Ishikawa (cell line): ENCODE measurements around the gene ARHGAP32.

Experiments
- CEBPB ChIP-seq: IDR thresholded peaks from 2 replicates; pipeline ENCODE4 v1.6.1; 2012
- CREB1 ChIP-seq: IDR thresholded peaks from 2 replicates; pipeline ENCODE4 v1.6.1; 2012; ENCODE audit warnings: low read depth
- EGR1 ChIP-seq: IDR thresholded peaks from 2 replicates; pipeline ENCODE4 v1.6.1; 2012
- EP300 ChIP-seq: IDR thresholded peaks from 2 replicates; pipeline ENCODE4 v1.6.1; 2012; ENCODE audit warnings: borderline replicate concordance
- FOXM1 ChIP-seq: IDR thresholded peaks from 2 replicates; pipeline ENCODE4 v1.6.1; 2012; ENCODE audit warnings: low read depth, borderline replicate concordance
- NFIC ChIP-seq: IDR thresholded peaks from 2 replicates; pipeline ENCODE4 v1.6.1; 2012
- RAD21 ChIP-seq: IDR thresholded peaks from 2 replicates; pipeline ENCODE4 v1.6.1; 2012; ENCODE audit warnings: low read depth
- TAF1 ChIP-seq: IDR thresholded peaks from 2 replicates; pipeline ENCODE4 v1.6.1; 2012; ENCODE audit warnings: low read depth, mild to moderate bottlenecking
- TCF12 ChIP-seq: IDR thresholded peaks from 2 replicates; pipeline ENCODE4 v1.6.1; 2012; ENCODE audit warnings: low read depth
- TEAD4 ChIP-seq: IDR thresholded peaks from 2 replicates; pipeline ENCODE4 v1.6.1; 2012
- YY1 ChIP-seq: IDR thresholded peaks from 2 replicates; pipeline ENCODE4 v1.6.1; 2012; ENCODE audit warnings: low read depth
- ZBTB7A ChIP-seq: IDR thresholded peaks from 2 replicates; pipeline ENCODE4 v1.6.1; 2012; ENCODE audit warnings: low read depth
- TF ChIP-seq, protein P1 (sequence below): IDR thresholded peaks from 2 replicates; pipeline ENCODE4 v1.6.1; 2012
- TF ChIP-seq, protein P2 (sequence below): IDR thresholded peaks from 2 replicates; pipeline ENCODE4 v1.6.1; 2012
- TF ChIP-seq, protein P3 (sequence below): IDR thresholded peaks from 2 replicates; pipeline ENCODE4 v1.6.1; 2012; ENCODE audit warnings: low read depth, mild to moderate bottlenecking

The ARHGAP32 gene

DNA sequence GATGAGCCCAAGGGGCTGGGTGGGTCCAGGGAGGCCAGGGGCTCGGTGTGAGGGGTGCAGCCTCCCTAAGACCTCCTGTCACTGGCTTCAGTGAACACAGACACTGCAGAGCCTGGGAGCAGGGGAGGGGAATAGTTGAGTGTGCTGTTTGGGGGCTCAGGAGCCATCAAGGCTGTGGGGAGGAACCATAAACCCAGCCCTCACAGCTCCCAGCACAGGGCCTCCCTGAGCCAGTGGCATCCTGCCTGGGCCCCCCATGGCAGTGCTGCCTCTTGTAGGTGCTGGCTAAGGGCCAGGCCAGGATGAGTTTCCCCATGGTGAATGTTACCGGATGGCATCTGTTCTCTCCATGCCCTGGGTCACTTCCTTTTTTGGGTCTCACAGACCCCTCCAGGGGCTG is 275.4 kb downstream of the ARHGAP32 start:
- TF ChIP-seq, protein P1, sequence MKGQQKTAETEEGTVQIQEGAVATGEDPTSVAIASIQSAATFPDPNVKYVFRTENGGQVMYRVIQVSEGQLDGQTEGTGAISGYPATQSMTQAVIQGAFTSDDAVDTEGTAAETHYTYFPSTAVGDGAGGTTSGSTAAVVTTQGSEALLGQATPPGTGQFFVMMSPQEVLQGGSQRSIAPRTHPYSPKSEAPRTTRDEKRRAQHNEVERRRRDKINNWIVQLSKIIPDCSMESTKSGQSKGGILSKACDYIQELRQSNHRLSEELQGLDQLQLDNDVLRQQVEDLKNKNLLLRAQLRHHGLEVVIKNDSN = no peak
- TF ChIP-seq, protein P2, sequence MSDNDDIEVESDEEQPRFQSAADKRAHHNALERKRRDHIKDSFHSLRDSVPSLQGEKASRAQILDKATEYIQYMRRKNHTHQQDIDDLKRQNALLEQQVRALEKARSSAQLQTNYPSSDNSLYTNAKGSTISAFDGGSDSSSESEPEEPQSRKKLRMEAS = no peak
- no peak for TF ChIP-seq NFIC
- no peak for TF ChIP-seq EP300
- TF ChIP-seq EGR1 = no peak
- no peak for TF ChIP-seq FOXM1
- no peak for TF ChIP-seq YY1

DNA sequence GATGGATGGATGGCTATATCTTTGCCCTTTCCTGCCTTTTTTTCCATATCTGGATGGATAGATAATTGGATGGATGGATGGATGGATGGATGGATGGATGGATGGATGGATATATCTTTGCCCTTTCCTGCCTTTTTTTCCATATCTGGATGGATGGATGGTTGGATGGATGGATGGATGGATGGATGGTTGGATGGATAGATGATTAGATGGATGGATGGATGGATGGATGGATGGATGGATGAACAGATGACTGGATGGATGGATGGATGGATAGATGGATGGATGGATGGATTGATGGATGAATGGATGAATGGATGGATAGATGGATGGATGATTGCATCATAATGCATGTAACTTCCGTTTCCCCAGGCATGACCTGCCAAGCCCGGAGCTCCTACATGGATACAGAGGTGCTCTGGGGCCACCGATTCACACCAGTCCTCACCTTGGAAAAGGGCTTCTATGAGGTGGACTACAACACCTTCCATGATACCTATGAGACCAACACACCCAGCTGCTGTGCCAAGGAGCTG is 276.0 kb downstream of the ARHGAP32 start:
- TF ChIP-seq, protein P3, sequence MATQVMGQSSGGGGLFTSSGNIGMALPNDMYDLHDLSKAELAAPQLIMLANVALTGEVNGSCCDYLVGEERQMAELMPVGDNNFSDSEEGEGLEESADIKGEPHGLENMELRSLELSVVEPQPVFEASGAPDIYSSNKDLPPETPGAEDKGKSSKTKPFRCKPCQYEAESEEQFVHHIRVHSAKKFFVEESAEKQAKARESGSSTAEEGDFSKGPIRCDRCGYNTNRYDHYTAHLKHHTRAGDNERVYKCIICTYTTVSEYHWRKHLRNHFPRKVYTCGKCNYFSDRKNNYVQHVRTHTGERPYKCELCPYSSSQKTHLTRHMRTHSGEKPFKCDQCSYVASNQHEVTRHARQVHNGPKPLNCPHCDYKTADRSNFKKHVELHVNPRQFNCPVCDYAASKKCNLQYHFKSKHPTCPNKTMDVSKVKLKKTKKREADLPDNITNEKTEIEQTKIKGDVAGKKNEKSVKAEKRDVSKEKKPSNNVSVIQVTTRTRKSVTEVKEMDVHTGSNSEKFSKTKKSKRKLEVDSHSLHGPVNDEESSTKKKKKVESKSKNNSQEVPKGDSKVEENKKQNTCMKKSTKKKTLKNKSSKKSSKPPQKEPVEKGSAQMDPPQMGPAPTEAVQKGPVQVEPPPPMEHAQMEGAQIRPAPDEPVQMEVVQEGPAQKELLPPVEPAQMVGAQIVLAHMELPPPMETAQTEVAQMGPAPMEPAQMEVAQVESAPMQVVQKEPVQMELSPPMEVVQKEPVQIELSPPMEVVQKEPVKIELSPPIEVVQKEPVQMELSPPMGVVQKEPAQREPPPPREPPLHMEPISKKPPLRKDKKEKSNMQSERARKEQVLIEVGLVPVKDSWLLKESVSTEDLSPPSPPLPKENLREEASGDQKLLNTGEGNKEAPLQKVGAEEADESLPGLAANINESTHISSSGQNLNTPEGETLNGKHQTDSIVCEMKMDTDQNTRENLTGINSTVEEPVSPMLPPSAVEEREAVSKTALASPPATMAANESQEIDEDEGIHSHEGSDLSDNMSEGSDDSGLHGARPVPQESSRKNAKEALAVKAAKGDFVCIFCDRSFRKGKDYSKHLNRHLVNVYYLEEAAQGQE = no peak
- no peak for TF ChIP-seq YY1
- TF ChIP-seq, protein P1 = no peak
- TF ChIP-seq CREB1 = no peak
- no peak for TF ChIP-seq CEBPB
- no peak for TF ChIP-seq EGR1
- TF ChIP-seq RAD21 = no peak
- no peak for TF ChIP-seq EP300

DNA sequence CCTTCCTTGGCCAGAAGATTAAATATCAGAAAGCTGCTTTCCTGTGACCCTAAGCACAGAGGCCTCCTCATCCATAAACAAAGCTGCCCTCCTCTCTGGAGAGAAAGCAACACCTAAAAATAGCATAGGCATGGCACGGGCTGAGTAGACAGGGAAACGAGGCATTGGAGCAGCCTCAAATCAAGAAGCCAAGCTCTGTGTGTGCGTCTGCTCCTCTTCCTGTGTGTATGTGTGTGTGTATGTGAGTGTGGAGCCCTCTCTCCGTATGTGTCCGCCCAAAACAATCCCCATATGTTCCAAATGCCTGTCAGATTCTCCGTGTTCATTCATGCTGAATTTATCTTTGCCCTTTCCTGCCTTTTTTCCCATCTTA is 277.0 kb downstream of the ARHGAP32 start:
- TF ChIP-seq TEAD4 (no peak), TAF1 (no peak), CREB1 (no peak), YY1 (no peak), TCF12 (no peak), EP300 (no peak), ZBTB7A (no peak)
- TF ChIP-seq, protein P3 = no peak
